T-helper 1 cell treated with Interleukin-12 subunit alpha and Interleukin-12 subunit beta and Interleukin-4 antibody, amounts not matched to agents 30 ng/mL and 1 ng/mL, for 36 hours (primary cell): Measurements from ENCODE around the gene DYNC1I2. TPM values are rescaled to one million over a fixed set of nuclear protein-coding genes. Genes with fewer than 3 reads are reported as not detected.
"Not testable (repeated sequence)": the region's sequence is repeated elsewhere in the genome, so short reads cannot be mapped to it uniquely, and the experiment has no call there.

Experiments
- intact Hi-C: fragments of 100-400 bp; cut with micrococcal nuclease; formaldehyde crosslinking; loops from one replicate; pipeline ENCODE4 v1.15.1; 2024
- total RNA-seq: library from RNA; stranded (reverse); gene quantifications from 2 replicates; pipeline ENCODE4 v1.2.3, GENCODE V29; 2022

The DYNC1I2 gene
- total RNA-seq, 1 donor from 2014 or later = 52.7 TPM

- intact Hi-C loops = no loop called here
Observed at GRCh38 chr2:171772373-171772772, 85.1 kb downstream of the DYNC1I2 start.

- intact Hi-C loops = not testable (repeated sequence)
Observed at GRCh38 chr2:171774581-171774980, 87.3 kb downstream of the DYNC1I2 start.

- intact Hi-C loops = no loop called here
Observed at GRCh38 chr2:171778515-171778914, 91.2 kb downstream of the DYNC1I2 start.

GRCh38 chr2:171785450-171785849 is 98.2 kb downstream of the DYNC1I2 start:
- intact Hi-C loops = no loop called here

- intact Hi-C loops = no loop called here
Observed at GRCh38 chr2:171787333-171788072, 100.2 kb downstream of the DYNC1I2 start.

GRCh38 chr2:171788316-171788993 is 101.2 kb downstream of the DYNC1I2 start:
- intact Hi-C loops = no loop called here

- intact Hi-C loops = no loop called here
Observed at GRCh38 chr2:171789956-171790355, 102.7 kb downstream of the DYNC1I2 start.

- intact Hi-C loops = no loop called here
Observed at GRCh38 chr2:171791361-171791760, 104.1 kb downstream of the DYNC1I2 start.

GRCh38 chr2:171792157-171792556 is 104.9 kb downstream of the DYNC1I2 start:
- intact Hi-C loops = no loop called here

GRCh38 chr2:171792886-171793580 is 105.8 kb downstream of the DYNC1I2 start:
- intact Hi-C loops = no loop called here

- intact Hi-C loops = no loop called here
Observed at GRCh38 chr2:171793691-171794678, 106.7 kb downstream of the DYNC1I2 start.

GRCh38 chr2:171794918-171795317 is 107.6 kb downstream of the DYNC1I2 start:
- intact Hi-C loops = no loop called here

Other genes with a start within 250 kb of the DYNC1I2 start
- gene CYBRD1, start 165.0 kb upstream of the DYNC1I2 start, total RNA-seq = 0.76 and 0.96 TPM in 2 replicates
- gene SLC25A12, start 206.8 kb downstream of the DYNC1I2 start, total RNA-seq = 33.9 TPM in 2 replicates
- gene HAT1, start 235.0 kb downstream of the DYNC1I2 start, total RNA-seq = 54.9 and 59.5 TPM in 2 replicates